A549 (cell line): ENCODE measurements around the gene THOC1.

Experiments used
- BHLHE40 ChIP-seq: IDR thresholded peaks from 2 replicates; pipeline ENCODE4 v1.6.1; 2012; ENCODE audit warnings: low read depth, low read length, inconsistent platforms
- CEBPB ChIP-seq, 2 experiments: fragments of >200 bp in 1 of 2; sonication (Bioruptor Twin) in 1 of 2; formaldehyde crosslinking in 1 of 2; IDR thresholded peaks; 2 replicates each; pipeline ENCODE4 v1.6.1; 2012 to 2016
- EP300 ChIP-seq, 2 experiments: fragments of >200 bp; sonication (Bioruptor Twin); formaldehyde crosslinking; IDR thresholded peaks; 2 replicates in 1 of 2; 3 replicates in 1 of 2; pipeline ENCODE4 v1.6.1; 2016 to 2017
- JUN ChIP-seq, 2 experiments: fragments of >200 bp; sonication (Bioruptor Twin); formaldehyde crosslinking; IDR thresholded peaks; 2 replicates in 1 of 2; 3 replicates in 1 of 2; pipeline ENCODE4 v1.6.1; 2016 to 2017
- KDM5A ChIP-seq: fragments of 200-600 bp; sonication (generic); IDR thresholded peaks from 2 replicates; pipeline ENCODE4 v1.6.1; 2016; ENCODE audit warnings: antibody characterized with exemption, mild to moderate bottlenecking
- POLR2A ChIP-seq: IDR thresholded peaks from 2 replicates; pipeline ENCODE4 v1.6.1; 2012; ENCODE audit warnings: mild to moderate bottlenecking, low read length
- SREBF2 ChIP-seq: fragments of 450-650 bp; IDR thresholded peaks from 2 replicates; pipeline ENCODE4 v1.6.1; 2014; ENCODE audit warnings: mild to moderate bottlenecking, moderate library complexity
- TF ChIP-seq, protein P1 (sequence below): fragments of >200 bp; sonication (Bioruptor Twin); formaldehyde crosslinking; IDR thresholded peaks from 3 replicates; pipeline ENCODE4 v1.5.1; 2016
- TF ChIP-seq, protein P2 (sequence below): fragments of 450-650 bp; IDR thresholded peaks from 2 replicates; pipeline ENCODE4 v1.6.1; 2014; ENCODE audit warnings: antibody characterized with exemption
- TF ChIP-seq, protein P3 (sequence below): fragments of 200-600 bp; sonication (generic); IDR thresholded peaks from 2 replicates; pipeline ENCODE4 v1.6.1; 2016; ENCODE audit warnings: antibody characterized with exemption, mild to moderate bottlenecking, moderate library complexity

DNA sequence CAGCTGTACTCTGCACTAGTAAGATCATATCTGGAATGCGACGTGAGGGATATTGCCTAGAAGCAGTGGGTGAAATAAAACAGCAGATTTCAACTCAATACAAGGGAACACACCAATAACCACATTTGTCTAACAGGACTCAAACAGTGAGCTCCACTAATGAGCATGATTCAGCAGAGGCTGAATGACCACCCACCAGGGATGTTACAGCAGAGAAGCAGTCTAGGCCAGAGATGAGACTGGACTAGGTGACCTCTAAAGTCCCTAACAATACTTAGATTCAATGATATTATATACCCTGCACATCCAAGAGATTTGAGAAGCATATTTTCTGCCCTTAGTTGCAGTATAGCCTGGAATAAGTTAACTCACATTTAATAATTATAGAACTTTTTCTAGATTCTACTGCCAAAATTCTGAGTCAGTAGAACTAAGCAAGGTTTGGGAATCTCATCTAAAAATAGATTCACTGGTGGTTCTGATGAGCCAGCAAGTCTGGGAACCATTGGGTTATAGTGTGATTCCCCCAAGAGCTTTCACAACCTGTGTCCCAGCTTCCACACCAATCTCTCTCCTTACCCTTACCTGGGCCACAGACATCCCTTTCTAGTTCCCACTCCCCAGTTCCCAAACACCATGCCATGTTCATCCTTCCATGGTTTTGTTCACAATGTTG is 6.3 kb downstream of the THOC1 start:
- TF ChIP-seq, protein P1, sequence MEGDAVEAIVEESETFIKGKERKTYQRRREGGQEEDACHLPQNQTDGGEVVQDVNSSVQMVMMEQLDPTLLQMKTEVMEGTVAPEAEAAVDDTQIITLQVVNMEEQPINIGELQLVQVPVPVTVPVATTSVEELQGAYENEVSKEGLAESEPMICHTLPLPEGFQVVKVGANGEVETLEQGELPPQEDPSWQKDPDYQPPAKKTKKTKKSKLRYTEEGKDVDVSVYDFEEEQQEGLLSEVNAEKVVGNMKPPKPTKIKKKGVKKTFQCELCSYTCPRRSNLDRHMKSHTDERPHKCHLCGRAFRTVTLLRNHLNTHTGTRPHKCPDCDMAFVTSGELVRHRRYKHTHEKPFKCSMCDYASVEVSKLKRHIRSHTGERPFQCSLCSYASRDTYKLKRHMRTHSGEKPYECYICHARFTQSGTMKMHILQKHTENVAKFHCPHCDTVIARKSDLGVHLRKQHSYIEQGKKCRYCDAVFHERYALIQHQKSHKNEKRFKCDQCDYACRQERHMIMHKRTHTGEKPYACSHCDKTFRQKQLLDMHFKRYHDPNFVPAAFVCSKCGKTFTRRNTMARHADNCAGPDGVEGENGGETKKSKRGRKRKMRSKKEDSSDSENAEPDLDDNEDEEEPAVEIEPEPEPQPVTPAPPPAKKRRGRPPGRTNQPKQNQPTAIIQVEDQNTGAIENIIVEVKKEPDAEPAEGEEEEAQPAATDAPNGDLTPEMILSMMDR = no peak
- TF ChIP-seq BHLHE40 (no peak), POLR2A (no peak), CEBPB (IDR thresholded peaks at IDR 0.05) (no peak), SREBF2 (no peak), KDM5A (no peak), EP300 (IDR thresholded peaks at IDR 0.05) (no peak), JUN (IDR thresholded peaks at IDR 0.05) (no peak)
- TF ChIP-seq, protein P2, sequence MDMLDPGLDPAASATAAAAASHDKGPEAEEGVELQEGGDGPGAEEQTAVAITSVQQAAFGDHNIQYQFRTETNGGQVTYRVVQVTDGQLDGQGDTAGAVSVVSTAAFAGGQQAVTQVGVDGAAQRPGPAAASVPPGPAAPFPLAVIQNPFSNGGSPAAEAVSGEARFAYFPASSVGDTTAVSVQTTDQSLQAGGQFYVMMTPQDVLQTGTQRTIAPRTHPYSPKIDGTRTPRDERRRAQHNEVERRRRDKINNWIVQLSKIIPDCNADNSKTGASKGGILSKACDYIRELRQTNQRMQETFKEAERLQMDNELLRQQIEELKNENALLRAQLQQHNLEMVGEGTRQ = no peak
- TF ChIP-seq, protein P3, sequence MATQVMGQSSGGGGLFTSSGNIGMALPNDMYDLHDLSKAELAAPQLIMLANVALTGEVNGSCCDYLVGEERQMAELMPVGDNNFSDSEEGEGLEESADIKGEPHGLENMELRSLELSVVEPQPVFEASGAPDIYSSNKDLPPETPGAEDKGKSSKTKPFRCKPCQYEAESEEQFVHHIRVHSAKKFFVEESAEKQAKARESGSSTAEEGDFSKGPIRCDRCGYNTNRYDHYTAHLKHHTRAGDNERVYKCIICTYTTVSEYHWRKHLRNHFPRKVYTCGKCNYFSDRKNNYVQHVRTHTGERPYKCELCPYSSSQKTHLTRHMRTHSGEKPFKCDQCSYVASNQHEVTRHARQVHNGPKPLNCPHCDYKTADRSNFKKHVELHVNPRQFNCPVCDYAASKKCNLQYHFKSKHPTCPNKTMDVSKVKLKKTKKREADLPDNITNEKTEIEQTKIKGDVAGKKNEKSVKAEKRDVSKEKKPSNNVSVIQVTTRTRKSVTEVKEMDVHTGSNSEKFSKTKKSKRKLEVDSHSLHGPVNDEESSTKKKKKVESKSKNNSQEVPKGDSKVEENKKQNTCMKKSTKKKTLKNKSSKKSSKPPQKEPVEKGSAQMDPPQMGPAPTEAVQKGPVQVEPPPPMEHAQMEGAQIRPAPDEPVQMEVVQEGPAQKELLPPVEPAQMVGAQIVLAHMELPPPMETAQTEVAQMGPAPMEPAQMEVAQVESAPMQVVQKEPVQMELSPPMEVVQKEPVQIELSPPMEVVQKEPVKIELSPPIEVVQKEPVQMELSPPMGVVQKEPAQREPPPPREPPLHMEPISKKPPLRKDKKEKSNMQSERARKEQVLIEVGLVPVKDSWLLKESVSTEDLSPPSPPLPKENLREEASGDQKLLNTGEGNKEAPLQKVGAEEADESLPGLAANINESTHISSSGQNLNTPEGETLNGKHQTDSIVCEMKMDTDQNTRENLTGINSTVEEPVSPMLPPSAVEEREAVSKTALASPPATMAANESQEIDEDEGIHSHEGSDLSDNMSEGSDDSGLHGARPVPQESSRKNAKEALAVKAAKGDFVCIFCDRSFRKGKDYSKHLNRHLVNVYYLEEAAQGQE = no peak
